HepG2 (cell line): ENCODE results near the gene MEF2A. TPM values are rescaled to one million over a fixed set of nuclear protein-coding genes. Genes with fewer than 3 reads are reported as not detected.

Experiments used
- DMAP1 ChIP-seq: IDR thresholded peaks from 2 replicates; pipeline ENCODE4 v1.6.1; 2016
- ELF3 ChIP-seq: IDR thresholded peaks from 2 replicates; pipeline ENCODE4 v1.6.1; 2016; ENCODE audit warnings: missing genetic modification reagents, missing compliant biosample characterization
- HNF4G ChIP-seq, 2 experiments: sonication (generic) in 1 of 2; formaldehyde crosslinking in 1 of 2; IDR thresholded peaks; 2 replicates each; pipeline versions ENCODE4 v1.4.0 to v1.6.1; 2011 to 2020; ENCODE audit warnings: borderline replicate concordance in 2 of 2, low read depth in 2 of 2, mild to moderate bottlenecking in 2 of 2, low read length in 1 of 2, missing genetic modification reagents in 1 of 2, moderate library complexity in 1 of 2
- IKZF1 ChIP-seq: fragments of 450-650 bp; IDR thresholded peaks from 2 replicates; pipeline ENCODE4 v1.7.1; 2016
- NBN ChIP-seq: fragments of 450-650 bp; conservative IDR thresholded peaks from 2 replicates; pipeline ENCODE4 v1.6.1; 2017
- ONECUT2 ChIP-seq: sonication (generic); formaldehyde crosslinking; IDR thresholded peaks from 2 replicates; pipeline ENCODE4 v1.4.0; 2020; ENCODE audit warnings: missing genetic modification reagents
- PHF8 ChIP-seq: sonication (generic); formaldehyde crosslinking; IDR thresholded peaks from 2 replicates; pipeline ENCODE4 v1.5.0; 2020; ENCODE audit warnings: missing genetic modification reagents
- PLRG1 ChIP-seq: fragments of 450-650 bp; conservative IDR thresholded peaks from 2 replicates; pipeline ENCODE4 v1.6.1; 2016
- RBM39 ChIP-seq: fragments of 200-400 bp; formaldehyde crosslinking; IDR thresholded peaks from one replicate; pipeline ENCODE4 v1.6.1; 2018; ENCODE audit warnings: antibody characterized with exemption, mild to moderate bottlenecking, low read depth, low read length; ENCODE audit not compliant: poor library complexity, severe bottlenecking
- RELA ChIP-seq: sonication (generic); formaldehyde crosslinking; IDR thresholded peaks from 2 replicates; pipeline ENCODE4 v1.4.0; 2020; ENCODE audit warnings: missing genetic modification reagents
- SIN3A ChIP-seq: IDR thresholded peaks from 2 replicates; pipeline ENCODE4 v1.6.1; 2011; ENCODE audit warnings: low read depth, mild to moderate bottlenecking, control low read depth, low read length, borderline replicate concordance
- SNRNP70 ChIP-seq: fragments of 200-400 bp; formaldehyde crosslinking; IDR thresholded peaks from 2 replicates; pipeline ENCODE4 v1.6.1; 2017; ENCODE audit warnings: mild to moderate bottlenecking, low read depth, low read length, moderate library complexity
- SRSF9 ChIP-seq: fragments of 200-400 bp; formaldehyde crosslinking; IDR thresholded peaks from 2 replicates; pipeline ENCODE4 v1.6.1; 2018; ENCODE audit warnings: borderline replicate concordance, mild to moderate bottlenecking, low read depth, low read length; ENCODE audit not compliant: insufficient read depth, poor library complexity, severe bottlenecking
- ZFP36 ChIP-seq: fragments of 150-350 bp; IDR thresholded peaks from 2 replicates; pipeline ENCODE4 v1.6.1; 2018; ENCODE audit warnings: borderline replicate concordance, low read length, low read depth; ENCODE audit not compliant: partially characterized antibody
- ZNF230 ChIP-seq: sonication (generic); formaldehyde crosslinking; IDR thresholded peaks from 2 replicates; pipeline ENCODE4 v1.4.0; 2020; ENCODE audit warnings: mild to moderate bottlenecking, missing genetic modification reagents
- ZNF275 ChIP-seq: sonication (generic); formaldehyde crosslinking; IDR thresholded peaks from 2 replicates; pipeline ENCODE4 v1.8.0; 2022; ENCODE audit warnings: missing genetic modification reagents, mild to moderate bottlenecking, inconsistent platforms, borderline replicate concordance
- ZNF329 ChIP-seq: sonication (generic); formaldehyde crosslinking; IDR thresholded peaks from 2 replicates; pipeline ENCODE4 v1.9.0; 2021; ENCODE audit warnings: low read depth, mild to moderate bottlenecking, missing genetic modification reagents
- ZNF354B ChIP-seq: sonication (generic); formaldehyde crosslinking; IDR thresholded peaks from 2 replicates; pipeline ENCODE4 v1.8.0; 2022; ENCODE audit warnings: mild to moderate bottlenecking, missing genetic modification reagents
- ZNF460 ChIP-seq: sonication (generic); formaldehyde crosslinking; IDR thresholded peaks from 2 replicates; pipeline ENCODE4 v1.5.1; 2020; ENCODE audit warnings: missing genetic modification reagents, mild to moderate bottlenecking, borderline replicate concordance
- ZNF512 ChIP-seq: sonication (generic); formaldehyde crosslinking; IDR thresholded peaks from 2 replicates; pipeline ENCODE4 v1.4.0; 2020; ENCODE audit warnings: mild to moderate bottlenecking, missing genetic modification reagents
- ZNF75D ChIP-seq: sonication (generic); formaldehyde crosslinking; IDR thresholded peaks from 2 replicates; pipeline ENCODE4 v1.8.1; 2023; ENCODE audit warnings: missing genetic modification reagents, mild to moderate bottlenecking, borderline replicate concordance
- ZNF768 ChIP-seq: sonication (generic); formaldehyde crosslinking; IDR thresholded peaks from 2 replicates; pipeline ENCODE4 v1.4.0; 2020; ENCODE audit warnings: missing genetic modification reagents
- polyA plus RNA-seq, 8 experiments: library from polyadenylated mRNA; depleted of rRNA in 3 of 8; stranded (reverse) in 7 of 8; unstranded in 1 of 8; fragments of >200 nt; fragmentation: Illumina TruSeq in 4 of 8; extraction: Trizol in 4 of 8; gene quantifications; 2 replicates each; pipeline versions ENCODE4 v1.2.1 to v1.2.3, GENCODE V29; 2011 to 2016; ENCODE audit warnings: low read depth in 4 of 8, missing spikeins in 1 of 8, mixed read lengths in 1 of 8; ENCODE audit not compliant: insufficient read depth in 1 of 8
- total RNA-seq, 5 experiments: library from RNA; depleted of rRNA; stranded (reverse); fragments of >200 nt; fragmentation: Illumina TruSeq; extraction: Trizol; gene quantifications; 2 replicates each; pipeline ENCODE4 v1.2.3, GENCODE V29; 2016; ENCODE audit warnings: low read depth in 1 of 5
- TF ChIP-seq, protein P1 (sequence below): sonication (generic); formaldehyde crosslinking; IDR thresholded peaks from 2 replicates; pipeline ENCODE4 v1.4.0; 2020; ENCODE audit warnings: missing genetic modification reagents
- TF ChIP-seq, protein P2 (sequence below): sonication (generic); formaldehyde crosslinking; IDR thresholded peaks from 2 replicates; pipeline ENCODE4 v1.5.0; 2020; ENCODE audit warnings: mild to moderate bottlenecking, missing genetic modification reagents

MEF2A gene
- total and polyA plus RNA-seq, 2 of the 13 experiments (the other 11 are each of a cell fraction or from before 2014, with no cell fraction given), result 15.2 to 24.4 TPM

DNA sequence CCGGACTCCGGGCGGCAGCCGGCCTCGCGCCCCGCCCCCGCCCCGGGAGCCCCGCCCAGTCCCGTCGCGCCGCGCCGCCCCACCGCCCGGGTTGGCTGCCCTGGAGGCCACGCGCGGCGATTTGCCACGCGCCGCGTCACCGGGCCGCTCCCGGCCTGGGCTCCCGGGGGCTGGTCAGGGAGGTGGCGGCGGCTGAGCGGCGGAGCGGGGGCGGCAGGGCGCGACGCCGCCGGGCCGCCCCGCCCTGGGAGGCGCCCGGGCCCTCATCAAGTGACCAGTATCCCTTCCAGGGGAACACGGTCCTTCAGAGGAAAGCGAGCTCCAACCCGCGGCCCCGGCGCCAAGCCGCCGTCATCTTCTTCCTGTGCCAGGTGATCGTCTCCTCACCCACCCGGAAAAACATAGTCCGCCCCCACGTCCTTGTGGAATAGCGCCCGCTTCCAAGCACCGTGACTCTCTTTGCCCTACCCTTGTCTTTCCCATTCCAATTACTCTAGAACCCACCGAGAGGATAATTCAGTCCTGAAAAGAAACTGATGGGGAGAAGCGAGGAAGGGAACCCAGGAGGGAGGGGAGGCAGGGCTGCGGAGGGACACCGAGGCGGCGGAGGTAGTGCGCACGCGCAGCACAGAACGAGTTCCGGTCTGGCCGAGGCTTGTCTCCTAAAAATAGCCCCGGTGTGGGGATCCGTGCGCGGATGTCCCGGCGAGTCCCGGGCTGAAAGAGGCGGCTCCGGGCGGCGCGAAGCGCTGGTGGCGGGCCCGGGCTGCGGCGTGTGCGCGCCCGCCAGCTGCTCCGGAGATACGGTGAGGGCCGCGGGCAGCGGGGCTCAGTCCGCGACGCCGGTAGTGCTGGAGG is at the start of gene MEF2A (continued):
- no peak for TF ChIP-seq ZFP36
- TF ChIP-seq PHF8 (CRISPR knock-in tag), result peak; percentile 58; the same call in 1 of the 2 replicates
- TF ChIP-seq ZNF768 (CRISPR knock-in tag), result no peak
- TF ChIP-seq ONECUT2 (CRISPR knock-in tag), result no peak
- TF ChIP-seq SIN3A, result no peak
- TF ChIP-seq DMAP1, result peak; percentile 80
- TF ChIP-seq SNRNP70, result no peak
- peak; percentile 47 for TF ChIP-seq RBM39
- peak; percentile 53; the same call in 1 of the 2 replicates for TF ChIP-seq ELF3
- no peak for TF ChIP-seq IKZF1
- TF ChIP-seq, protein P1, sequence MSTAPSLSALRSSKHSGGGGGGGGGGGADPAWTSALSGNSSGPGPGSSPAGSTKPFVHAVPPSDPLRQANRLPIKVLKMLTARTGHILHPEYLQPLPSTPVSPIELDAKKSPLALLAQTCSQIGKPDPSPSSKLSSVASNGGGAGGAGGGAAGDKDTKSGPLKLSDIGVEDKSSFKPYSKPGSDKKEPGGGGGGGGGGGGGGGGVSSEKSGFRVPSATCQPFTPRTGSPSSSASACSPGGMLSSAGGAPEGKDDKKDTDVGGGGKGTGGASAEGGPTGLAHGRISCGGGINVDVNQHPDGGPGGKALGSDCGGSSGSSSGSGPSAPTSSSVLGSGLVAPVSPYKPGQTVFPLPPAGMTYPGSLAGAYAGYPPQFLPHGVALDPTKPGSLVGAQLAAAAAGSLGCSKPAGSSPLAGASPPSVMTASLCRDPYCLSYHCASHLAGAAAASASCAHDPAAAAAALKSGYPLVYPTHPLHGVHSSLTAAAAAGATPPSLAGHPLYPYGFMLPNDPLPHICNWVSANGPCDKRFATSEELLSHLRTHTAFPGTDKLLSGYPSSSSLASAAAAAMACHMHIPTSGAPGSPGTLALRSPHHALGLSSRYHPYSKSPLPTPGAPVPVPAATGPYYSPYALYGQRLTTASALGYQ (CRISPR knock-in tag), result 0 out of 2 replicates have a peak, but pooled peaks have one; percentile 20
- no peak for TF ChIP-seq ZNF460 (CRISPR knock-in tag)
- TF ChIP-seq ZNF75D, result no peak
- TF ChIP-seq ZNF230 (CRISPR knock-in tag), result no peak
- no peak for TF ChIP-seq RELA (CRISPR knock-in tag)
- TF ChIP-seq ZNF275, result no peak
- TF ChIP-seq PLRG1, result no peak
- TF ChIP-seq, protein P2, sequence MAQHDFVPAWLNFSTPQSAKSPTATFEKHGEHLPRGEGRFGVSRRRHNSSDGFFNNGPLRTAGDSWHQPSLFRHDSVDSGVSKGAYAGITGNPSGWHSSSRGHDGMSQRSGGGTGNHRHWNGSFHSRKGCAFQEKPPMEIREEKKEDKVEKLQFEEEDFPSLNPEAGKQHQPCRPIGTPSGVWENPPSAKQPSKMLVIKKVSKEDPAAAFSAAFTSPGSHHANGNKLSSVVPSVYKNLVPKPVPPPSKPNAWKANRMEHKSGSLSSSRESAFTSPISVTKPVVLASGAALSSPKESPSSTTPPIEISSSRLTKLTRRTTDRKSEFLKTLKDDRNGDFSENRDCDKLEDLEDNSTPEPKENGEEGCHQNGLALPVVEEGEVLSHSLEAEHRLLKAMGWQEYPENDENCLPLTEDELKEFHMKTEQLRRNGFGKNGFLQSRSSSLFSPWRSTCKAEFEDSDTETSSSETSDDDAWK, result no peak
- TF ChIP-seq HNF4G (IDR thresholded peaks at IDR 0.05; ENCODE audit: borderline replicate concordance, low read depth, low read length), result no peak
- TF ChIP-seq HNF4G (CRISPR knock-in tag; IDR thresholded peaks at IDR 0.05; ENCODE audit: borderline replicate concordance, low read depth), result no peak
- TF ChIP-seq ZNF512 (CRISPR knock-in tag), result no peak
- TF ChIP-seq ZNF354B (CRISPR knock-in tag), result no peak
- no peak for TF ChIP-seq SRSF9
- TF ChIP-seq NBN, result no peak
- no peak for TF ChIP-seq ZNF329 (CRISPR knock-in tag)
